GM21825 (cell line): ENCODE results near the gene SOWAHC.
"Not testable (repeated sequence)": the region's sequence is repeated elsewhere in the genome, so short reads cannot be mapped to it uniquely, and the experiment has no call there.

ENCODE experiments used
- ATAC-seq: cut with Tn5 transposase; IDR thresholded peaks from one replicate; pipeline ENCODE4 v1.9.1; 2021; ENCODE audit warnings: mild to moderate bottlenecking, moderate library complexity; ENCODE audit not compliant: unreplicated experiment

The SOWAHC gene, protein sequence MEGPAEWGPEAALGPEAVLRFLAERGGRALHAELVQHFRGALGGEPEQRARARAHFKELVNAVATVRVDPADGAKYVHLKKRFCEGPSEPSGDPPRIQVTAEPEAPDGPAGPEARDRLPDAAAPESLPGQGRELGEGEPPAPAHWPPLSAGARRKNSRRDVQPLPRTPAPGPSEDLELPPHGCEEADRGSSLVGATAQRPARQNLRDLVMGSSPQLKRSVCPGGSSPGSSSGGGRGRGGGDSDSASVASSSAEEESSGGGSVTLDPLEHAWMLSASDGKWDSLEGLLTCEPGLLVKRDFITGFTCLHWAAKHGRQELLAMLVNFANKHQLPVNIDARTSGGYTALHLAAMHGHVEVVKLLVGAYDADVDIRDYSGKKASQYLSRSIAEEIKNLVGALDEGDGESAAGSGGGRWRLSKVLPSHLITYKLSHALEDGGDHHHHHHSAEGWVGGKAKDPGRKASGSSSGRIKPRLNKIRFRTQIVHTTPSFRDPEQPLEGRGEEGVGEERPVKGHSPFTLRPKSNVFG

DNA sequence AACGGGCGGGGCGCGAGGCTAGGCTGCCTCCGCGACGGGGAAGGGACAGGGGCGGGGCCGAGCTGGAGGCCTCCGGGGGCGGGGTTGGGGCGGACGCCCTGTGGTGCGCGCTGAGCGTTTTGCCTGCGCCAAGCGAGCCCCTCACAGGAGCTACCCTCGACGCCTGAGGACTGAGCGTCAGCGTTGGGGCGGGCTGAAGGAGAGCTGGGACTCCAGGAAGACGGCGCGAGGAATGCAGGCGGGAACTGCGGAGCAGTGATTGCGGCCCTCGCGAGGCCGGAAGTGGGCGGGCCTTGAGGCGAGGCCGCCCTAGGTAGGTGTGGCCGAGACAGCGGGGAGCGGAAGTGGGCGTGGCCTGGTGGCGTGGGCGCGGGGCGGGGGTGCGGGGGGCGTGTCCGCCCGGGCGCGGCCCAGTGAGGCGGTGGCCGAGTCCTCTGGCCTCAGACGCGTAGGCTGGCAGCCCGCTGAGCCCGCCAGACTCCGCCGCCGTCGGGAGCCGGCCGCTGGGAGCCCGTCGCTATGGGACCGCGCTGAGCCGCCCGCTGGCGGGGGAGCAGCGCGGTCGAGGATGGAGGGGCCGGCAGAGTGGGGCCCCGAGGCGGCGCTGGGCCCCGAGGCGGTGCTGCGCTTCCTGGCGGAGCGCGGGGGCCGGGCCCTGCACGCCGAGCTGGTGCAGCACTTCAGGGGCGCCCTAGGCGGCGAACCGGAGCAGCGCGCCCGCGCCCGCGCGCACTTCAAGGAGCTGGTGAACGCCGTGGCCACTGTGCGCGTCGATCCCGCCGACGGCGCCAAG lies at the start of gene SOWAHC, which contains the start of gene SEPTIN10:
Gene SOWAHC, plus strand, starts transcription at position 443 of the 793 bp plus-strand sequence. Its CDS starts 126 bp downstream, at position 569.
Gene SEPTIN10, minus strand, starts transcription at position 45 of the 793 bp plus-strand sequence. CDS start 139 bp downstream, outside the sequence.
- peak; percentile 88 for ATAC-seq

DNA sequence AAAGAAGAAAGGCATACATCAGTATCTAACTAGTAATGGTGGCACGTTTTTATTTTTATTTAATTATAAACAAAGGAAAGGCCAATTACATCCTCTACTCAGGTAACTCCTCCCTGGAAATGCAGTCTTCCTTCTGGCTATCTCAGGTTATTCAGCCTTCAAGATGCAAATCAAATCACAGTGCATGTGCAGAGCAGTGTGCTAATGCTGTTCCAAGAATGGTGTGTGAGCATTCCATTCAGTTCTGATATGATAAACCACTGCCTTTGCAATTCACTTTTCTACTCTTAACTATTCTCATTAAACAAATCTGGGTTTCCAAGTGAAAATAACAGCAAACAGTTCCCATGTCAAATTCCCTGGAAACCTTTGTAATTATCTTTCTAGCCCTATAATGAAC lies 38.8 kb upstream of the SOWAHC start:
- ATAC-seq, result no peak

DNA sequence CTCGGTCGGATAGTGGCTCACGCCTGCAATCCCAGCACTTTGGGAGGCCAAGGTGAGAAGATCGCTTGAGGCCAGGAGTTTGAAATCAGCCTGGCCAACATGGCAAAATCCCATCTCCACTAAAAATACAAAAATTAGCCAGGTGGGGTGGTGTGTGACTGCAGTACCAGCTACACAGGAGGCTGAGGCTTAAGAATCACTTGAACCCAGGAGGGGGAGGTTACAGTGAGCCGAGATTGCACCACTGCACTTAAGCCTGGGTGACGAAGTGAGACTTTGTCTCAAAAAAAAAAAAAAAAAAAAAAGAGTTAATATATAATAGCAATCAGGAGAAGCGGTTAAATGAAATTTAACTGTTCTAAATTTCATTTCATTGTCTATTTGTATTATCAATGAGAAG lies 36.5 kb upstream of the SOWAHC start:
- not testable (repeated sequence) for ATAC-seq

DNA sequence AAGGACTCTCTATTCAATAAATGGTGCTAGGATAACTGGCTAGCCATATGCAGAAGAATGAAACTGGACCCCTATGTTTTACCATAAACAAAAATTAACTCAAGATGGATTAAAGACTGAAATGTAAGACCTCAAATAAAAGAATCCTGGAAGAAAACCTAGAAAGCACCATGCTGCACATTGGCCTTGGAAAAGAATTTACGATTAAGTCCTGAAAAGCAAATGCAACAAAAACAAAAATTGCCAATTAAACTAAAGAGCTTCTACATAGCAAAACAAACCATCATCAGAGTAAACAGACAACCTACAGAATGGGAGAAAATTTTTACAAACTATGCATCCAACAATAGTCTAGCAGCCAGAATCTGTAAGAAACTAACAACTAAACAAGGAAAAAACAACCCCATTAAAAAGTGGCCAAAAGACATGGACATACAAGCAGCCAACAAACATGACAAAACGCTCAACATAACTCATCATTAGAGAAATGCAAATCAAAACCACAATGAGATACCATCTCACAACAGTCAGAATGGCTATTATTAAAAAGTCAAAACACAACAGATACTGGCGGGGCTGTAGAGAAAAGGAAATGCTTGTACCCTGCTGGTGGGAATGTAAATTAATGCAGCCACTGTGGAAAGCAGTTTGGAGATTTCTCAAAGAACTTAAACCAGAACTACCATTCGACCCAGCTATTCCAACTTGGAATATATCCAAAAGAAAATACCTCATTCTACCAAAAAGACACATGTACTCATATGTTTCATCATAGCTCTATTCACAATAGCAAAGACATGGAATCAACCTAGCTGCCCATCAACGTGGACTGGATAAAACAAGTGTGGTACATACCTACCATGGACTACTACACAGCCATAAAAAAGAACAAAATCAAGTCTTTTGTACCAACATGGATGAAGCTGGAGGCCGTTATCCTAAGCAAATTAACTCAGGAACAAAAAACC lies 31.0 kb upstream of the SOWAHC start:
- no peak for ATAC-seq

DNA sequence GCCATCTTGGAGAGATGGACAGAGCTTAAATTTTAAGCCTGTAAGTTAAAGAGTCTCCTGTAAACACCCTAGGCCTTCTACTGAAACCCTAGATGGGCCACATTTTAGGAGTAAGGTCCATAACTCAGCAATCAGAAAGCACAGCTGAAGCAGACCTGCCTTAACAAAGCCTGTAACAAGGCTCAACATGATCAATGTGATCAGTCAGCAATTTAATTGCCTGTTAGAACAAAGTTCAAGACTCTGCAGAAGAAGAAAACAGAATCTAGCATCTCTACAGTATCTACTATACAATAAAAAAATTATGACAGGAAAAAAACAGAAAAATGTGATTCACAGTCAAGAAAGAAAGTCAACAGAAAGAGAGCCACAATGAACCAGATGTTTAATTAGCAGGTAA lies 27.5 kb upstream of the SOWAHC start:
- no peak for ATAC-seq

DNA sequence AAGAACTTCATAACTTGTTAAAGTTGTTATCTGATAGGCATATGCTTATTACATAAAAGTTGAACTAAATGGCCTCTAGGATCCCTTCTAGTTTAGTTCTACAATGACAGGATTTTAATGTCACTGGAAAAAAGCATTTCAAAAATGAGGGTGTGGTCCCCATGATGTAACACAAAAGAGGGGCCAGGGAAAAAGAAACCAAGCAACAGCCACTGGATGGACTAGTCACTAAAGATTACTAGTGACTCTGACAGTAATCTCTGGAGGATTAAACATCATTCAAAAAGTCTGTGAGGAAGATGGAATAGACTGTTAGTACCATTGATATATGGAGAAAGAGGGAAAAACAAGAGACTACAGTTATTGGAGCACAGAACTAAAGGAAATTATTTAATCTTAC lies 23.0 kb upstream of the SOWAHC start:
- ATAC-seq, result no peak

DNA sequence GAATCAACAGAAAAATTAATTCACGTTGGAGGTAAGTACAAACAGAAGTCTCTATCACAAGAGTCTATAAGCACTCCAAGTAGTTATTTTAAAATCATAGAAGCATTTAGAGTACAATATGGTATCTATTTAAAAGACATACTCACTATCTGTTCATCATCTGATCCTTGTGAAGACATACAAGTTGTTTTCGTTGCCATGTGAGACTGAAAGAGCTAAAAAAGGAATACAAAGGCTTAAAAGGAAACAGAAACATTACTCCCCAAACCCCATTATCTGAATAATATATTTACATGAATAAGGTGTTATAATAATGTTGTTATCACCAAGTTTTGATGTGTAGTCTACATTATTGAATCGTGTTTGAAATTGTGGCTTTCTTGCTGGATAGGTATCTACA lies 21.3 kb upstream of the SOWAHC start:
- no peak for ATAC-seq

DNA sequence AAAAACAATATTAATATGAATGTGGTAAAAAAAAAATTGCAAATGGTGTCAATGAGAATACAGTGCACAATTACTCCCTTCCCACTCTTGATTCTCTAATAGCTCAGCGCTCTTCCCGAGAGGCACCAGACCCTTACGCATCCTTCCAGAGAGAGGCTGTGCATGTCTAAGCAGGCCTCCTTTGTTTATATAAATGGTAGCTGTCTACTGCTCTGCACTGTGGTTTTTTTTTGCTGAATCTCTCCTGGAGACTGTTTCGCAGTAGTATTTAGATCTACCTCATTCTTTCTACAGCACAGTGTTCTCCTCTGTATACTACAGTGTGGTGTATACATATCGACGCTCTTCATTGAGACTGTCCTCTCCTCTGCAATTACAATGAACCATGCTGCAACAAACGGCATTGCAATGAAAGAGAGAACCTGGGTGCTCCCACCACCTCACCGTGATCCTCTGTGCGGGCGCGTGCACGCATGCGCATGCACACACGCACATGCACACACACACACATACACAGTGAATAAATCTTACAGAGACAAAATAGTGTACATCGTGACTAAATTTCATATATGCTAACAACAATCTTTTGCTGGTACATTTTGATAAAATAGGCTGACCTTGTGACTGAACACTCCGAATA lies 19.8 kb upstream of the SOWAHC start:
- ATAC-seq, result no peak

DNA sequence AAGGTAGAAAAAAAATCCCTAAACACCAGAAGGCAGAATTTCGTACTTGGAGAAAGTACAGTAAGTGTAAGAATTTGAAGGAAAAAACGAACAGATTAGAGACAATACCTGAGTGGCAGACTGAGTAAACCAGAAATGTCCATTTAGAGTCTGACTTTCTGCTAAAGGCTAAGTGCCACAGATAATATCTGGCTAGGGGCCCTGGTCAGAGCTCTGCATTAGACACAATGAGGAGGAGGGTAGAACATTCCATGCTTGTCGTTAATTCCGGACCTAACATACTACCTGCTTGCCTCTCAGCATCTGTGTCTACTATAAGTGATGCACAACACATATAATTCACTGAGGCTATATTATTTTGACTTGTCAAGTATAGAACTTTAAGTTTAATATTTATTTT lies 18.5 kb upstream of the SOWAHC start:
- no peak for ATAC-seq

DNA sequence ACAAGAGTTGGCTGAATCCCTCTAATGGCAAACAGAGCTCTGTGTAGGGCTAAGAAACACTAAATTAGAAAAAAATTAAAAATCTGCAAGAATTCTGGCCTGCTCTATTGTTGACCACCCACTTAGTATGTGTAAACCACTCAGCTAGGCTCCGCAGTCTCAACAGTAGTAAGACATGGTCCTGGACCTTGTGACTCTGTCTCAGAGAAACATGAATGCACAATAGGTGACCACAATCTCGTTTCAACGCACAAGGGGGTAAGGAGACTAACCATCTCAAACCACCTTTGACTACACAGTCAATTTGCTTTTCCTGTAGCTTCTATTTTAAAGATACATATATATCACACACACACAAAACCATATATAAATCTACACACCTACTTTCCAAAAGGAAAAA lies 16.9 kb upstream of the SOWAHC start:
- no peak for ATAC-seq

DNA sequence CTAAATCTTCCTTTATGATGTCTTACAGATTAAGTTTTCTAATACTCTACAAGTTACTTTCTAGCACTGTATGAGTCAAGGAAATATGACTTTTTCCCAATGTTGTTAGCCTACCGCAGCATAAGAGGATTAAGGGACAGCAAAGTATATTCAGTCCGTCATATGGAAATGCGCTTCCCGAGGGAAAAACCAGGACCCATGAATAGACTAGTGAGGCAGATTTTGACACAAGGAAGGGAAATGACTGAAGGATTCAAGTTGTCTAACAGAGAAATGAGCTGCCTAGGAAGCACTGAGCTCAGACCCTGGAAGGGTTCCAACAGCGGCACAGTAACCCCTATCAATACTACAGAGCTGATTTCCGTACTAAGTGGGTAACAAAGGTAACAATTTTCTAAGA lies 12.4 kb upstream of the SOWAHC start:
- no peak for ATAC-seq

DNA sequence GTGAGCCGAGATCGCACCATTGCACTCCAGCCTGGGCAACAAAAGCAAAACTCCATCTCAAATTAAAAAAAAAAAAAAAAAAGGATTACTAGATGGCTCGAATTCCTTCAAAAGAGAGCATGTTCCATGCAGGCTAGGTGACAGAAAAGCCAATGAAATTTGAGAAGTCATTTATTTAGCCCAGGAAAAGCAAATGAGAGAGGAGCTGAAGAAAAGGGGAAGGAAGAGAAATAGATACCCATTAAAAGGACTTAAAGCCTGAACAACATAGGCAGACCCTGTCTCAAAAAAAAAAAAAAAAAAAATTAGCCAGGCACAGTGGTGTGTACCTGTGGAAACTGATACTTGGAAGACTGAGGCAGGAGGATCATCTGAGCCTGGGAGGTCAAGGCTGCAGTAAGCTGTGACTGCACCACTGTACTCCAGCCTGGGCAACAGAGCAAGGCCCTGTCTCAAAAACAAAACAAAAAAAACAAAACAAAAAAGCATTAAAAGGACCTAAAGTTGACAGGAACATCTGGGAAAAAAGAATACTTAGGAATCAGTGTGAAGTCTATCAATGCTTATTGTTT lies 11.5 kb upstream of the SOWAHC start:
- no peak for ATAC-seq

DNA sequence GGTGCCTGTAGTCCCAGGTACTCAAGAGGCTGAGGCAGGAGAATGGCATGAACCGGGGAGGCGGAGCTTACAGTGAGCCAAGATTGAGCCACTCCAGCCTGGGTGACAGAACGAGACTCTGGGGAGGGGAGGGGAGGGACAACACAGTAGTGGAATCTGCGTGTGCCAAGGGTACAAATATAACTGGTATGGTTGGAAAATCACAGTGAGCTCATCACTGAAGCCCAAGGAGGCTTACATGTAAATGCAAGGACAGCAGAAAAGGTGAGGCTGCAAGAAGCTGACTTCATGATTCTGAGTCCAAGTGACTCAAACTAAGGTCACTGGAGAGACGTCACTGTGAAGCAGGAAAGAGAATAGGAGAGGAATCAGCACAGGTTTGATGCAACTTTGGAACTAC lies 9.6 kb upstream of the SOWAHC start:
- no peak for ATAC-seq

DNA sequence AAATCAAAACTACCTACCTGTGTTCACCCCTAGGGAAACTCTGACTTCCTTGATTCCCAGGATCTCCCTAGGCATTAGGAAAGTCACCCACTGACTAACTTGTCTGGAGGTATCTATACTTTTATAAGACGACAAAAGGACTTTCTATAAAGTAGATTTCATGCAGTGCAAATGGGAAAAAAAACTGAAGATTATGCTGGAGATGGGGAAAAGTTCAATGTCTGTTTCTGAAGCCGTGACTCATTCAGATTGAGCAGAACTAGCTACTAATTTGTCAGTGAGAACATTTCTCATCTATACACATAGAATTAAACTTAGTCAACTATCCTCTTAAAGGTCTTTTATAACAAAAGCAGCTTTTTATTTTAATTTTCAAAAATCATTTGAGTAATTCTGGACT lies 6.4 kb upstream of the SOWAHC start:
- ATAC-seq, result no peak

DNA sequence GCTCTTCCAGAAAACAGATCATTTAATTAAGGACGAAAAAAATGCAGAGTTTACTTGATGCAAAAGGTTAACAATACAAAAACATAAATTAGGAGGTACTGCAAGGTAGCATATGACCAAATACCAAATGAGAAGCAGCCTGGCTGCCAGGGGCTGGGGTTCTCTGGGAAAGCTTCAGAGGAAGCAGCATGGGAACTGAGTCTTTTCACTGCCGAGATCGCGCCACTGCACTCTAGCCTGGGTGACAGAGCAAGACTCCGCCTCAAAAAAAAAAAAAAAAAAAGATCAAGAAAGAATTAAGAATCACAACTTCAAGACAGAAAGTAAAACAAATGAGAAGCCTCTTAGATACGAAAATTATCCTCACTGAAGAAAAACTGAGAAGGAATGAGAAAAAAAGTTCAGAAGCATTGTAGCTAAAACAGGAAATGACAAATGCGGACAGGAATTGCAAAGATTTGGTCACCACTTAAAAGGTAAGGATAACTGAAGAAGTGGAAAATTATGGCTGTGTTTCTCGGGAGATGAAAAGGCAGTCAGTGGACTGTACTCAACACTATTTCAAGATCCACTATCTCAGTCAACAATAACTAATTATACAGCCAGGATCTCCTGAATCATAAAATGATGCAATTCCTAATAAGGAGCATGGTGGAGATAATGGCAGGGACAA lies 4.7 kb upstream of the SOWAHC start:
- ATAC-seq, result no peak

DNA sequence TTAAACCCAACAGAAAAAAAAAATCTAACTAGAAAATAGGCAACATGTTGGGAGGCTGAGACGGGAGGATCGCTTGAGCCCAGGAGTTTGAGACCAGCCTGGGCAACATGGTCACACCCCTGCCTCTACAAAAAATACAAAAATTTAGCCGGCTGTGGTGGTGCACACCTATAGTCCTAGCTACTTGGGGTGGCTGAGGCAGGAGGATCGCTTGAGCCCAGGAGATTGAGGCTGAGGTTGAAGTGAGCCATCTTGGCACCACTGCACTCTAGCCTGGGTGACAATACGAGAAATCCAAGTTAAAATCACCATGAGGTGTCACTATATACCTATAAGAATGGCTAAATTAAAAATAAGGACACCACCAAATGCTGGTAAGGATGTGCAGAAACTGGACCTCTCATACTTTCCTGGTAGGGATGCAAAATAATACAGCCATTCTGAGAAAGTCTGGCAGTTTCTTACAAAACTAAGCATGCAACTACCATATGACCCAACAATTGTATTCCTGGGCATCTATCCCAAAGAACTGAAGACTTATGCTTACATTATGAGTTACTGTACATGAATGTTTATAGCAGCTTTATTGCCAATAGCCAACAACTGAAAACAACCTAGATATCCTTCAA lies 2.6 kb upstream of the SOWAHC start:
- ATAC-seq, result no peak

DNA sequence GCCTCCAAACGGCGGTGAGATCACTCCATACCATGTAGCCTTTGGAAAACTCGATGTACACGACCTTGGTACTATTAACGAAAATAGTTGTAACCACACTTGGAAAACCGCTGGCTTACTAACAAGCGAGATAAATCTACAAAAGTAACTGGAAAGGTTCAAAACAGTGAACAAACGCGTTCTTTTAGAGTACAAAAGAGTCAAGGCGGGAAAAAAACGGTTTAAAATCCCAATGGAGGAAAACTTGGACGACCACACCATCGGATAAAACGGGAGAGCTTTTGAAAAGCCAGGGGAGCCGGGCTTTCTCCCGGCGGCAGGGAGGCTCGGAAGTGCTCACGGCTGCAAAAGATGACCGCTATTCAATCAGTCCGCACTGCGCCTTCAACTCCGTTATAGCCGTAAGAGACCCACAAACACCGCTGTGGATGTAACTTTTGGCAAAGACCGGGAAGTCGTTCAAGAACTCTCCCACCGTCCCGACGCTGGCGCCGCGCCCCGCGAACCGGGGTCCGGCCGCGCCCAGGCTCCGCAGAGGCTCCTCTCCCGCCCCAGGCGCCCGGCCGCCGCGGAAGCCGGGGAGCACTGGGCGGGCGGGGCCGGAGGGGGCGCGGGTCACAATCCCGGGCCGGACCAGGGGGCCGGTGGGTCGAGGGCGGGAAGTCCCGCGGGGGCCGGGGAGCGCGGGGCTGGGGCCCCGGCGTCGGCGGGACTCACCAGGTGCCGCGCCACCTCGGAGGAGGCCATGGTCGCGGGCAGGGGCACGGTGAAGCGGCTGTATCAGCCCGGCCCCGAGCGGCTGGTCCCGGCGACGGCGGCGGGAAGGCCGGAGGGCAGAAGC lies 863 bp upstream of the SOWAHC start:
- ATAC-seq, result peak; percentile 14
